HEK293T (cell line): Measurements from ENCODE around the gene SKOR2.

Experiments
- BHLHE40 ChIP-seq: fragments of 450-650 bp; IDR thresholded peaks from 2 replicates; pipeline ENCODE4 v1.6.1; 2016; ENCODE audit warnings: mild to moderate bottlenecking, moderate library complexity, borderline replicate concordance
- ELF4 ChIP-seq: fragments of 450-650 bp; IDR thresholded peaks from 2 replicates; pipeline ENCODE4 v1.6.1; 2017; ENCODE audit warnings: antibody characterized with exemption
- FOXA1 ChIP-seq: fragments of 450-650 bp; IDR thresholded peaks from 2 replicates; pipeline ENCODE4 v1.6.1; 2016; ENCODE audit warnings: mild to moderate bottlenecking
- FOXM1 ChIP-seq: fragments of 450-650 bp; IDR thresholded peaks from 2 replicates; pipeline ENCODE4 v1.6.1; 2017; ENCODE audit warnings: mild to moderate bottlenecking, borderline replicate concordance
- HDGF ChIP-seq: fragments of 450-650 bp; IDR thresholded peaks from 2 replicates; pipeline ENCODE4 v1.6.1; 2017; ENCODE audit warnings: antibody characterized with exemption, borderline replicate concordance
- LEF1 ChIP-seq: fragments of 450-650 bp; IDR thresholded peaks from 2 replicates; pipeline ENCODE4 v1.6.1; 2017; ENCODE audit warnings: mild to moderate bottlenecking, borderline replicate concordance
- NFRKB ChIP-seq: fragments of 450-650 bp; IDR thresholded peaks from 2 replicates; pipeline ENCODE4 v1.6.1; 2016; ENCODE audit warnings: mild to moderate bottlenecking, moderate library complexity
- PKNOX1 ChIP-seq: fragments of 450-650 bp; IDR thresholded peaks from 2 replicates; pipeline ENCODE4 v1.6.1; 2016
- SP1 ChIP-seq: fragments of 450-650 bp; IDR thresholded peaks from 2 replicates; pipeline ENCODE4 v1.6.1; 2017
- SUZ12 ChIP-seq: fragments of 450-650 bp; IDR thresholded peaks from 2 replicates; pipeline ENCODE4 v1.6.1; 2016; ENCODE audit warnings: mild to moderate bottlenecking

- TF ChIP-seq SUZ12 = no peak
- no peak for TF ChIP-seq FOXM1
- no peak for TF ChIP-seq FOXA1
- TF ChIP-seq LEF1 = no peak
- TF ChIP-seq ELF4 = no peak
- no peak for TF ChIP-seq PKNOX1
- TF ChIP-seq HDGF = no peak
- TF ChIP-seq SP1 = no peak
- no peak for TF ChIP-seq BHLHE40
- TF ChIP-seq NFRKB = no peak
These were observed 28.7 kb upstream of the SKOR2 start for GRCh38 chr18:47280121-47280520.
